ENCODE measurements around the gene GNAL.
A peak's percentile ranks its signal among the peaks of the same experiment; 100 is the strongest.

The GNAL gene

DNA sequence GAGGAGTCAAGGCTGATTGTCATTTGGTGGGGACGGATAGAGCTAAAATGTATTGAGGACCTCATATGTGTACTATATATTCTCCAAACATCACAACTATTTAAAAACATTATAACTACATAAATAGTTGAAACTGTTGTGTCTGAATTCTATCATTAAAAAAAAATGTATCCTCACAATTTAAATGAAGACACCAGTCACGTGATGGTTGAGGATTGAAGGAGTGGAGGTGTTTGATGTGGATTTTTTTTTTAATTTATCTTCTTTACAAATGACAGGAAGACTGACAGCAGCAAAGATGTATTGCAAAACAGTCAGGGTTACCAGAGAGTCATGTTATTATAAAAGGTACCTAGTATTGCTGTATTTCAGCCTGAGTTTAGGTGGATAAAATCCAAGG, 30.0 kb downstream of the GNAL start:
- TF ChIP-seq, protein P1, sequence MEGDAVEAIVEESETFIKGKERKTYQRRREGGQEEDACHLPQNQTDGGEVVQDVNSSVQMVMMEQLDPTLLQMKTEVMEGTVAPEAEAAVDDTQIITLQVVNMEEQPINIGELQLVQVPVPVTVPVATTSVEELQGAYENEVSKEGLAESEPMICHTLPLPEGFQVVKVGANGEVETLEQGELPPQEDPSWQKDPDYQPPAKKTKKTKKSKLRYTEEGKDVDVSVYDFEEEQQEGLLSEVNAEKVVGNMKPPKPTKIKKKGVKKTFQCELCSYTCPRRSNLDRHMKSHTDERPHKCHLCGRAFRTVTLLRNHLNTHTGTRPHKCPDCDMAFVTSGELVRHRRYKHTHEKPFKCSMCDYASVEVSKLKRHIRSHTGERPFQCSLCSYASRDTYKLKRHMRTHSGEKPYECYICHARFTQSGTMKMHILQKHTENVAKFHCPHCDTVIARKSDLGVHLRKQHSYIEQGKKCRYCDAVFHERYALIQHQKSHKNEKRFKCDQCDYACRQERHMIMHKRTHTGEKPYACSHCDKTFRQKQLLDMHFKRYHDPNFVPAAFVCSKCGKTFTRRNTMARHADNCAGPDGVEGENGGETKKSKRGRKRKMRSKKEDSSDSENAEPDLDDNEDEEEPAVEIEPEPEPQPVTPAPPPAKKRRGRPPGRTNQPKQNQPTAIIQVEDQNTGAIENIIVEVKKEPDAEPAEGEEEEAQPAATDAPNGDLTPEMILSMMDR (IDR thresholded peaks at IDR 0.05; ENCODE audit: borderline replicate concordance, insufficient read depth, low read depth, low read length), result no peak
- H3K4me3 ChIP-seq (ENCODE audit: low read depth, low read length), result no peak overlapping the region

DNA sequence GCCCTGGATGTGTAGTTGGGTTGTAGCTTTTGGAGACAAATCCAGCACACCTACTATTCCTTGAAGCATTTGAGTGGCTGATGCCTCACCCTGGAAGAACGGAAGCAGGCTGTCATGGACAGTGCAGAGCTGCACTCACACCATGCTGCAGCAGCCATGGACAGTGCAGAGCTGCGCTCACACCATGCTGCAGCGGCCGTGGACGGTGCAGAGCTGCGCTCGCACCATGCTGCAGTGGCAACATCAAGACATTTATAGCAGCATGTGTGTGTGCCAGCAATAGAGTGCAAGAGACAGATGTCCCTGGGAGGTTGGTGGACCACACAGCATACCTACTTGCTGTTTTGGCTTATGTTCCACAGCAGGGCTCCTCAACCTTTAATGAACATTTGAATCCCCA, 30.6 kb downstream of the GNAL start:
- no peak overlapping the region for H3K4me3 ChIP-seq (ENCODE audit: low read depth, low read length)
- TF ChIP-seq, protein P1 (IDR thresholded peaks at IDR 0.05; ENCODE audit: borderline replicate concordance, insufficient read depth, low read depth, low read length), result no peak

DNA sequence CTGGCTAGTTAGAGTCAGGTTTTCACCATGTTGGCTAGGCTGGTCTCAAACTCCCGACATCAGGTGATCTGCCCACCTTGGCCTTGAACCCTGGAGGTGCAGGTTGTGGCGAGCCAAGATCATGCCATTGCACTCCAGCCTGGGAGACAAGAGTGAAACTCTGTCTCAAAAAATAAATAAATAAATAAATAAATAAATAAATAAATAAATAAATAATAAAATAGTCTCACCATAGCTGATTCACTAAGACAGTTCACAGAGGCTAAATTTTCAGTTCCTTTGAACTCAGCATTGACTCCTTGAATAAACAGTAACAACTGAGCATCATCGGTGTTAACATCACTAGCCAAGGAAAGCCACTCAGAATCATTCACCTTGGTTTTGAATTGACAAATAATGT, 32.7 kb downstream of the GNAL start:
- TF ChIP-seq, protein P1 (IDR thresholded peaks at IDR 0.05; ENCODE audit: borderline replicate concordance, insufficient read depth, low read depth, low read length), result no peak
- H3K4me3 ChIP-seq (ENCODE audit: low read depth, low read length), result no peak overlapping the region

DNA sequence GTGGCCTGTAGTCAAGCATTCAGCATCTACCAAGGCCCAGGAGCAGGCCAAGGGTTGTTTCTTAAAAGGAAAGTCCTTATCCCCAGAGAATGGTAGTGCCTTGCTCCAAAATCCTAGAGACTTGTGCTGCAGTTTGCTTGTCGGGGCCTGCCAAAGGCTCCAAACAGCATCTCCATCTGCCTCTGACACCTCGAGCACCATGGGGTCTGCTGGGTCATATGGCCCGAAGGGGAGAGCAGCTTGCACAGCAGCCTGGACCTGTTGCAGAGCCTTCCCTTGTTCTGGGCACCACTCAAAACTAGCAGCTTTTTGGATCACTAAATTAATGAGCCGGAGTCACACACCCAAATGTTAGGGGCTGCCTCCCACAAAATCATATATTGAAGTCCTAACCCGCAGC, 35.7 kb downstream of the GNAL start:
- H3K4me3 ChIP-seq (ENCODE audit: low read depth, low read length), result no peak overlapping the region
- TF ChIP-seq, protein P1 (IDR thresholded peaks at IDR 0.05; ENCODE audit: borderline replicate concordance, insufficient read depth, low read depth, low read length), result no peak

DNA sequence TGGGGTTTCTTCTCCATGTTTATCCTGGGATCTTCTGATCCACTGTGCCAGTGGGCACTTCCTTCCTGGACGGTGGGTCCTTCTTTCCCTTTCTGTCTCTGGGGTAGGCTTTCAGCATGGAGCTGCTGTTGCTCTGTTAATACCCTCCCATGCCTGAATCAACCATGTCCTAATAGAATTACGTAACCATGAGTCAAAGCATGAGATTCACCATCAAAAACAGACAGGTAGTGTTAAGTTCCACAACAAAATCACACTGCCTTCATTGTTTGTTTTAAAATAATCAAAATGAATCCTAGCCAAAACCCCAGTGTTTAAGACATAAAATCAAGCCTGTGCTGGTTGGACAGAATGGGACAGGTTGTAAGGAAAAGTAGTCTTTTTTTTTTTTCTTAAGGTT, 37.5 kb downstream of the GNAL start:
- H3K4me3 ChIP-seq (ENCODE audit: low read depth, low read length), result no peak overlapping the region
- TF ChIP-seq, protein P1 (IDR thresholded peaks at IDR 0.05; ENCODE audit: borderline replicate concordance, insufficient read depth, low read depth, low read length), result no peak

DNA sequence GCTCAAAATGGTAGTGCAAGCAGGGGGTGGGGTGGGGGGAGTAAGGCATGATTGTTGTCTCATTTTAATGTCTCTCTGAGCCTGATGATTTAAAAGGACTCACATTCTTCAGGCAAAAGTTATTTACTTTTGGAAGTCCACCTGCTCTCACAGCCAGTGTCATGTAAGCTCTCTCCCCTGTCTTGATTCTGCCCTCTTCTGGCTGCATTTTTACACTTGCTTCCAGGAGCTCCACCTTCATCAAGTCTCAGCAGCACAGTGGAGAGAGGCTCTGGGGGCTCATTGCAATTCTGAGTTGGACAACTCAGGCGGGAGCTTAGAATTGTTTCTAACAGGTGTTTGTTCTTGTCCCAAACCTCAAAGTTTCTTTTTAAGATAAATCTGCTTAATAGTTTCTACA, 39.2 kb downstream of the GNAL start:
- TF ChIP-seq, protein P1 (IDR thresholded peaks at IDR 0.05; ENCODE audit: borderline replicate concordance, insufficient read depth, low read depth, low read length), result 0 out of 2 replicates have a peak, but pooled peaks have one; percentile 2
- H3K4me3 ChIP-seq (ENCODE audit: low read depth, low read length), result no peak overlapping the region

DNA sequence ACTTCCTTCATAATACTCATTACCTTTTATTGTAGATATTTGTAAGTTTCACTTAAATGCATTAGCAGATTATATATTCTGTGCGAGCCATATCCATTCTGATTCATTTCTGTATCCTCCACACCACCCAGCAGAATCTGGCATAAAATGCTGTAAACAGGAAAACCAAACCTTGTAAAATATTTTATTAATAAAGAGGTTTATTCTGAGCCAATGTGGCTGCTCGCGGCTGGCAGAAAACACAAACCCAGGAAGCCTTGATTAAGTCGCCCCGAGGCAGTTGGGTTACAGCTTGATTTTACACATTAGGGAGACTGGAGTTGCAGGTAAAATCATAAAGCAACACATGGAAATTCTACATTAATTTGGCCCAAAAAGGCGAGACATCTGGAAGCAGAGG, 40.5 kb downstream of the GNAL start:
- no peak overlapping the region for H3K4me3 ChIP-seq (ENCODE audit: low read depth, low read length)
- TF ChIP-seq, protein P1 (IDR thresholded peaks at IDR 0.05; ENCODE audit: borderline replicate concordance, insufficient read depth, low read depth, low read length), result no peak
